B cell (primary cell): ENCODE results near the gene FBXW5. TPM values are rescaled to one million over a fixed set of nuclear protein-coding genes. Genes with fewer than 3 reads are reported as not detected.

ENCODE experiments used
- ATAC-seq: fragments of 200-7000 bp; cut with Tn5 transposase; one replicate; pipeline ENCODE4 v1.10.0; 2021; ENCODE audit warnings: low read depth, mild to moderate bottlenecking, moderate number of reproducible peaks, moderate library complexity
- CTCF ChIA-PET: fragments of 350-600 bp; sonication (Branson Sonifier 250); formaldehyde crosslinking; loops from one replicate; lab custom pipeline; 2021; ENCODE audit warnings: antibody characterized with exemption, inconsistent platforms; lab: Charles Lee
- POLR2A ChIA-PET: fragments of 350-600 bp; sonication (Branson Sonifier 250); formaldehyde crosslinking; loops from one replicate; lab custom pipeline; 2021; ENCODE audit warnings: antibody characterized with exemption; lab: Charles Lee
- DNase-seq: peaks from one replicate; pipeline ENCODE4 v3.0.0; 2013
- H2AFZ ChIP-seq: 2 replicates; pipeline ENCODE4 v1.6.1; 2012; ENCODE audit warnings: mild to moderate bottlenecking, low read depth, low read length; ENCODE audit not compliant: insufficient read depth, poor library complexity, severe bottlenecking
- H3K27ac ChIP-seq, 2 donors: 1 replicate in 1 of 2; 2 replicates in 1 of 2; pipeline ENCODE4 v1.5.1; 2012 to 2013; ENCODE audit warnings: low read length in 2 of 2, mild to moderate bottlenecking in 2 of 2, moderate library complexity in 1 of 2
- H3K27me3 ChIP-seq, 4 experiments: fragments of 200-600 bp in 1 of 4; sonication (generic) in 1 of 4; replicated peaks in 1 of 4; 1 replicate in 2 of 4; 2 replicates in 2 of 4; pipeline versions ENCODE4 v1.6.1 to v1.7.0; 2013 to 2016; ENCODE audit warnings: low read length in 3 of 4, mild to moderate bottlenecking in 2 of 4, mixed read lengths in 1 of 4, moderate library complexity in 1 of 4; ENCODE audit not compliant: insufficient read depth in 4 of 4, control insufficient read depth in 3 of 4; ENCODE audit errors: control extremely low read depth in 1 of 4
- H3K36me3 ChIP-seq, 2 experiments: replicated peaks in 1 of 2; 1 replicate in 1 of 2; 2 replicates in 1 of 2; pipeline versions ENCODE4 v1.6.1 to v1.7.1; 2013; ENCODE audit warnings: low read length in 1 of 2; ENCODE audit not compliant: insufficient read depth in 2 of 2, control insufficient read depth in 1 of 2; ENCODE audit errors: control extremely low read depth in 1 of 2, extremely low read depth in 1 of 2
- H3K4me1 ChIP-seq, 2 donors: fragments of 200-600 bp in 1 of 2; sonication (generic) in 1 of 2; 1 replicate in 1 of 2; 2 replicates in 1 of 2; pipeline versions ENCODE4 v1.5.1 to v1.6.1; 2013 to 2017; ENCODE audit warnings: low read length in 2 of 2; ENCODE audit not compliant: control insufficient read depth in 2 of 2, insufficient read depth in 2 of 2
- H3K4me2 ChIP-seq: replicated peaks from 2 replicates; pipeline ENCODE3; 2012; ENCODE audit warnings: mild to moderate bottlenecking, low read depth, low read length; ENCODE audit not compliant: poor library complexity, severe bottlenecking
- H3K4me3 ChIP-seq, 5 experiments: fragments of 200-600 bp in 1 of 5; sonication (generic) in 1 of 5; 1 replicate in 3 of 5; 2 replicates in 2 of 5; pipeline versions ENCODE4 v1.5.1 to v1.7.0; 2011 to 2016; ENCODE audit warnings: low read length in 4 of 5, mild to moderate bottlenecking in 4 of 5, low read depth in 2 of 5, control low read depth in 1 of 5, moderate library complexity in 1 of 5; ENCODE audit not compliant: insufficient read depth in 1 of 5; ENCODE audit errors: control extremely low read depth in 1 of 5, extremely low read depth in 1 of 5
- H3K79me2 ChIP-seq: fragments of 200-600 bp; sonication (generic); one replicate; pipeline ENCODE4 v1.6.0; 2016; ENCODE audit warnings: low read length; ENCODE audit not compliant: control insufficient read depth, insufficient read depth
- H3K9ac ChIP-seq: fragments of 200-600 bp; sonication (generic); 2 replicates; pipeline ENCODE4 v1.6.1; 2017; ENCODE audit warnings: mild to moderate bottlenecking, low read length, moderate library complexity
- H3K9me3 ChIP-seq, 3 donors: one replicate each; pipeline versions ENCODE4 v1.6.1 to v1.7.1; 2013; ENCODE audit warnings: low read length in 2 of 3; ENCODE audit not compliant: control insufficient read depth in 2 of 3, insufficient read depth in 1 of 3; ENCODE audit errors: control extremely low read depth in 1 of 3
- H4K20me1 ChIP-seq: 2 replicates; pipeline ENCODE4 v1.6.0; 2012; ENCODE audit warnings: mild to moderate bottlenecking, low read length; ENCODE audit not compliant: insufficient read depth, control insufficient read depth, poor library complexity, severe bottlenecking
- H3K27ac Mint-ChIP-seq: one replicate; pipeline ENCODE4 v1.8.0; 2021; ENCODE audit warnings: mixed read lengths
- H3K27me3 Mint-ChIP-seq: one replicate; pipeline ENCODE4 v1.8.0; 2021; ENCODE audit warnings: mixed read lengths
- H3K4me1 Mint-ChIP-seq: one replicate; pipeline ENCODE4 v1.8.0; 2021; ENCODE audit warnings: mixed read lengths
- H3K4me3 Mint-ChIP-seq: one replicate; pipeline ENCODE4 v1.8.0; 2021; ENCODE audit warnings: mixed read lengths
- H3K9me3 Mint-ChIP-seq: one replicate; pipeline ENCODE4 v1.8.0; 2022; ENCODE audit warnings: mixed read lengths; ENCODE audit not compliant: insufficient read depth
- EZH2 ChIP-seq: IDR thresholded peaks from 2 replicates; pipeline ENCODE4 v1.6.1; 2012; ENCODE audit warnings: borderline replicate concordance, low read depth, mild to moderate bottlenecking, moderate library complexity, low read length; ENCODE audit not compliant: insufficient read depth, poor library complexity, severe bottlenecking
- WGBS: methylation state at CpG from one replicate; pipeline ENCODE4 v1.1.5; 2013; ENCODE audit warnings: missing lambda C conversion rate; ENCODE audit not compliant: insufficient coverage; 5-methylcytosine and 5-hydroxymethylcytosine counted together
- intact Hi-C: fragments of 100-400 bp; cut with micrococcal nuclease; formaldehyde crosslinking; loops from one replicate; pipeline ENCODE4 v1.10.0; 2022
- polyA plus RNA-seq: library from polyadenylated mRNA; depleted of rRNA; stranded (reverse); fragments of >200 nt; gene quantifications from 2 replicates; pipeline ENCODE4 v1.2.3, GENCODE V29; 2012
- total RNA-seq, 2 donors: library from RNA; stranded (reverse); fragments of 120-200 nt in 1 of 2; gene quantifications; 1 replicate in 1 of 2; 2 replicates in 1 of 2; pipeline versions ENCODE4 v1.2.3 to v1.2.4, GENCODE V29; 2013 to 2022
- TF ChIP-seq, protein P1 (sequence below): fragments of 200-600 bp; IDR thresholded peaks from one replicate; pipeline ENCODE4 v1.8.0; 2022; ENCODE audit warnings: antibody characterized with exemption, mild to moderate bottlenecking

The FBXW5 gene
- total and polyA plus RNA-seq, 2 donors (not counting 1 experiment from before 2014, with no cell fraction given), result 99.6 to 195 TPM

DNA sequence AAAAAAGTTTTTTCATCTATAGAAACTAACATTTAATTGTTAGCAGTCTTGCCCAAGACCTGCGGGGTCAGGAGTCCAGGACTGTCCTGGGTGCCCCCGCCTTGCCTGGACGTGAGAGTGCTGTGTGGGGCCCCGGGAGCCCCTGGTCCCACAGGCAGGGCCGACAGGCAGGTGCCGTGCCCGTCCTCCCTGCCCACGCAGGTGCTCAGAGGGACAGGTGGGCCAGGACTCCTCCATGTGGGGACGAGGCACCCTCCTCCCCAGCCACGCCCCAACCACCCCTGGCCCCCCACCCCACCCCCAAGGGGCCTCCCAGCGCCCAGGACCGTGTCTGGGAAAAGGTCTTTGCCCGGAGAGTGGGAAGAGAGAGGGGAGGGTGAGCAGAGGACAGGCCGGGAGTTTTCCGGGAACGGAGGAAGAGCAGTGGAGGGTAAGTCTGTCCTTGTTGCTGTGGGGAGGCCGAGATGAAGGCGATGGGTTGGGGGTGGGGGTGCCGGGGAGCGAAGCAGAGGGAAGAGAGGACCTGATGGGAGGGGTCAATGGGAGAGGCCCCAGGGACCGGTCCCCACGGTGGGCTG is 4.8 kb upstream of the FBXW5 start:
- H3K27me3 ChIP-seq, result no peaks in the 10 kb centered on the region
- no peaks in the 10 kb centered on the region for H3K36me3 ChIP-seq
- no peak for TF ChIP-seq EZH2
- TF ChIP-seq, protein P1, sequence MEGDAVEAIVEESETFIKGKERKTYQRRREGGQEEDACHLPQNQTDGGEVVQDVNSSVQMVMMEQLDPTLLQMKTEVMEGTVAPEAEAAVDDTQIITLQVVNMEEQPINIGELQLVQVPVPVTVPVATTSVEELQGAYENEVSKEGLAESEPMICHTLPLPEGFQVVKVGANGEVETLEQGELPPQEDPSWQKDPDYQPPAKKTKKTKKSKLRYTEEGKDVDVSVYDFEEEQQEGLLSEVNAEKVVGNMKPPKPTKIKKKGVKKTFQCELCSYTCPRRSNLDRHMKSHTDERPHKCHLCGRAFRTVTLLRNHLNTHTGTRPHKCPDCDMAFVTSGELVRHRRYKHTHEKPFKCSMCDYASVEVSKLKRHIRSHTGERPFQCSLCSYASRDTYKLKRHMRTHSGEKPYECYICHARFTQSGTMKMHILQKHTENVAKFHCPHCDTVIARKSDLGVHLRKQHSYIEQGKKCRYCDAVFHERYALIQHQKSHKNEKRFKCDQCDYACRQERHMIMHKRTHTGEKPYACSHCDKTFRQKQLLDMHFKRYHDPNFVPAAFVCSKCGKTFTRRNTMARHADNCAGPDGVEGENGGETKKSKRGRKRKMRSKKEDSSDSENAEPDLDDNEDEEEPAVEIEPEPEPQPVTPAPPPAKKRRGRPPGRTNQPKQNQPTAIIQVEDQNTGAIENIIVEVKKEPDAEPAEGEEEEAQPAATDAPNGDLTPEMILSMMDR, result no peak
- peak overlapping the region in 4 of 5 experiments; percentile 49 to 65 (median 58) for H3K4me3 ChIP-seq
- H3K4me2 ChIP-seq, result peak overlapping the region; percentile 94
- peaks cover 10 to 19% of the 10 kb centered on the region in 2 donors for H3K4me1 ChIP-seq
- CTCF ChIA-PET, result interaction anchor here (1.0 kb wide), 3 partner anchors 80 to 86 kb away, joined by 3 to 5 read pairs (median 4); partner anchors contain the start of gene FUT7
- no peaks in the 10 kb centered on the region for H4K20me1 ChIP-seq
- POLR2A ChIA-PET, result interaction anchor here (0.7 kb wide), 4 partner anchors 10 to 724 kb away, joined by 3 to 7 read pairs (median 3); no protein-coding TSS in a partner anchor
- H3K27ac Mint-ChIP-seq, result peak overlapping the region; percentile 83
- H3K27me3 Mint-ChIP-seq, result no peaks in the 10 kb centered on the region
- no peaks in the 10 kb centered on the region for H3K9me3 Mint-ChIP-seq
- peaks cover 12% of the 10 kb centered on the region for H3K4me1 Mint-ChIP-seq
- DNase-seq (no peak), ATAC-seq (no peak)
- no peaks in the 10 kb centered on the region for H3K9me3 ChIP-seq
- peak overlapping the region; percentile 88 for H3K4me3 Mint-ChIP-seq
- H3K27ac ChIP-seq, result peak overlapping the region; percentile 41 to 72
- intact Hi-C loops, result no loop called here
- H3K9ac ChIP-seq, result peak overlapping the region; percentile 66
- WGBS, result 13% methylated on average over 18 of the region's 22 CpGs
- no peaks in the 10 kb centered on the region for H3K79me2 ChIP-seq
- peak overlapping the region; percentile 94 for H2AFZ ChIP-seq

DNA sequence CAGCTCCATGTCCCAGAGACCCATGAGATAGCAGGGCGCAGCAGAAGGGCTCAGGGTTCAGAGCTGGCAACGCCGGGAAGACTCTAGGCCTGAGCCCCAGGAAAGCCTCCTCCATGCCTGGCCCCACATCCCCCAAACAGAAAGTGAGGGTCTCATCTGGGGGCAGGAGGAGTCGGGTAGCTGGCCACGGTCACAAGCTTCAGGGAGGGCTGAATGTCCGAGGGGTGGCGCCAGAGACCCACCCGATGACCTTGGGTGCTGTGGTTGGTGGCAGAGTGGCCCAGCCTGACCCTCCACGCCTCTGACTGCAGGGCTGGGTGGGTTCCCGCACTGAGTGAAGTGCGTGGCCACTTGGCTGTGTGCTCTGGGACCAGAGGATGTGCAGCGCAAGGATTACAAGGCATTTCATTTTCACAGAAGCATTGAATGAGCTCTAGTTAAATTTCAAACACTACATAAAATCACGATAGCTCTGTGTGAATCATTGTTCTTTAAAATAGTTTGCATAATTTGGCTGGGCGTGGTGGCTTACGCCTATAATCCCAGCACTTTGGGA is 3.5 kb upstream of the FBXW5 start:
- H3K27ac Mint-ChIP-seq, result peak overlapping the region; percentile 20
- Histone ChIP-seq H3K9me3 (no peaks in the 10 kb centered on the region), H3K79me2 (peaks cover 10% of the 10 kb centered on the region), H3K9ac (no peak overlapping the region), H4K20me1 (peaks cover 11% of the 10 kb centered on the region), H2AFZ (no peak overlapping the region), H3K27ac (no peak overlapping the region), H3K4me1 (peaks cover 16 to 25% of the 10 kb centered on the region in 2 donors), H3K4me3 (no peak overlapping the region), H3K36me3 (peaks cover 0 to 2% of the 10 kb centered on the region in 2 experiments), H3K27me3 (no peaks in the 10 kb centered on the region), H3K4me2 (no peak overlapping the region)
- TF ChIP-seq, protein P1, result no peak
- no peak for TF ChIP-seq EZH2
- peaks cover 12% of the 10 kb centered on the region for H3K4me1 Mint-ChIP-seq
- CTCF ChIA-PET, result interaction anchor here (0.6 to 2.7 kb wide), 18 partner anchors 9 to 475 kb away, joined by 3 to 39 read pairs (median 5); partner anchors contain the start of genes AJM1, EXD3, FUT7 and MAN1B1
- no peak for ATAC-seq
- H3K4me3 Mint-ChIP-seq, result peak overlapping the region; percentile 61
- POLR2A ChIA-PET, result interaction anchor here (1.0 to 1.3 kb wide), 2 partner anchors 52 to 87 kb away, joined by 4 to 6 read pairs; no protein-coding TSS in a partner anchor
- H3K27me3 Mint-ChIP-seq, result no peaks in the 10 kb centered on the region
- DNase-seq, result no peak
- no peaks in the 10 kb centered on the region for H3K9me3 Mint-ChIP-seq
- intact Hi-C loops, result no loop called here
- 59% methylated on average over 8 of the region's 15 CpGs for WGBS
